Measurements from ENCODE around the gene CCT6A.

- TF ChIP-seq CTCF (IDR thresholded peaks at IDR 0.05; ENCODE audit: insufficient read depth, low read length, poor library complexity, severe bottlenecking) (no peak), EZH2phosphoT487 (conservative IDR thresholded peaks at IDR 0.05; ENCODE audit: low read length) (no peak)
These were observed 26.1 kb downstream of the CCT6A start for GRCh38 chr7:56077681-56078080.

Measured in SU-DHL-6 (cell line).